ENCODE data around the gene TRIO.

GRCh38 chr5:14547666-14548065 lies 404.5 kb downstream of the TRIO start:
- TF ChIP-seq, protein P1, sequence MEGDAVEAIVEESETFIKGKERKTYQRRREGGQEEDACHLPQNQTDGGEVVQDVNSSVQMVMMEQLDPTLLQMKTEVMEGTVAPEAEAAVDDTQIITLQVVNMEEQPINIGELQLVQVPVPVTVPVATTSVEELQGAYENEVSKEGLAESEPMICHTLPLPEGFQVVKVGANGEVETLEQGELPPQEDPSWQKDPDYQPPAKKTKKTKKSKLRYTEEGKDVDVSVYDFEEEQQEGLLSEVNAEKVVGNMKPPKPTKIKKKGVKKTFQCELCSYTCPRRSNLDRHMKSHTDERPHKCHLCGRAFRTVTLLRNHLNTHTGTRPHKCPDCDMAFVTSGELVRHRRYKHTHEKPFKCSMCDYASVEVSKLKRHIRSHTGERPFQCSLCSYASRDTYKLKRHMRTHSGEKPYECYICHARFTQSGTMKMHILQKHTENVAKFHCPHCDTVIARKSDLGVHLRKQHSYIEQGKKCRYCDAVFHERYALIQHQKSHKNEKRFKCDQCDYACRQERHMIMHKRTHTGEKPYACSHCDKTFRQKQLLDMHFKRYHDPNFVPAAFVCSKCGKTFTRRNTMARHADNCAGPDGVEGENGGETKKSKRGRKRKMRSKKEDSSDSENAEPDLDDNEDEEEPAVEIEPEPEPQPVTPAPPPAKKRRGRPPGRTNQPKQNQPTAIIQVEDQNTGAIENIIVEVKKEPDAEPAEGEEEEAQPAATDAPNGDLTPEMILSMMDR (conservative IDR thresholded peaks at IDR 0.05 in 1 of 2, IDR thresholded peaks at IDR 0.05 in 1 of 2; ENCODE audit: low read depth in 1 of 2, low read length in 2 of 2) = no peak
- no peak for TF ChIP-seq EZH2 (IDR thresholded peaks at IDR 0.05; ENCODE audit: low read length, missing control alignments)
